ENCODE data around the gene NECTIN2.
"Not testable (repeated sequence)": the region's sequence is repeated elsewhere in the genome, so short reads cannot be mapped to it uniquely, and the experiment has no call there.

Gene NECTIN2

GRCh38 chr19:44812142-44812718 lies 33.9 kb upstream of the NECTIN2 start:
- Mint-ChIP-seq H3K9me3 (no peaks in the 10 kb centered on the region), H3K4me3 (no peak overlapping the region), H3K27ac (no peak overlapping the region), H3K36me3 (no peaks in the 10 kb centered on the region), H3K4me1 (peaks cover 4% of the 10 kb centered on the region)
- DNase-seq (ENCODE audit: low spot score in 2 of 2) (no peak), ATAC-seq (no peak)

GRCh38 chr19:44813070-44813840 lies 32.8 kb upstream of the NECTIN2 start:
- no peak overlapping the region for H3K27ac Mint-ChIP-seq
- no peak for ATAC-seq

GRCh38 chr19:44813841-44814470 lies 32.1 kb upstream of the NECTIN2 start:
- H3K4me1 Mint-ChIP-seq, result no peaks in the 10 kb centered on the region
- H3K27ac Mint-ChIP-seq, result no peak overlapping the region
- no peak overlapping the region for H3K4me3 Mint-ChIP-seq

More at GRCh38 chr19:44813070-44813840, 32.8 kb upstream of the NECTIN2 start:
- no peaks in the 10 kb centered on the region for H3K9me3 Mint-ChIP-seq
- no peak overlapping the region for H3K4me3 Mint-ChIP-seq
- H3K4me1 Mint-ChIP-seq, result peaks cover 4% of the 10 kb centered on the region
- DNase-seq (ENCODE audit: low spot score in 2 of 2), result no peak
- no peaks in the 10 kb centered on the region for H3K36me3 Mint-ChIP-seq

GRCh38 chr19:44814517-44814916 lies 31.6 kb upstream of the NECTIN2 start:
- Mint-ChIP-seq H3K9me3 (no peaks in the 10 kb centered on the region), H3K4me3 (no peak overlapping the region), H3K4me1 (no peaks in the 10 kb centered on the region), H3K36me3 (no peaks in the 10 kb centered on the region), H3K27ac (no peak overlapping the region)
- ATAC-seq (no peak), DNase-seq (ENCODE audit: low spot score in 2 of 2) (no peak)

More at GRCh38 chr19:44813841-44814470, 32.1 kb upstream of the NECTIN2 start:
- ATAC-seq (no peak), DNase-seq (ENCODE audit: low spot score in 2 of 2) (no peak)
- no peaks in the 10 kb centered on the region for H3K36me3 Mint-ChIP-seq
- no peaks in the 10 kb centered on the region for H3K9me3 Mint-ChIP-seq

- H3K4me3 Mint-ChIP-seq, result no peak overlapping the region
- DNase-seq (ENCODE audit: low spot score in 2 of 2), result no peak
- H3K9me3 Mint-ChIP-seq, result no peaks in the 10 kb centered on the region
- no peak for ATAC-seq
- no peaks in the 10 kb centered on the region for H3K36me3 Mint-ChIP-seq
- no peak overlapping the region for H3K27ac Mint-ChIP-seq
- no peaks in the 10 kb centered on the region for H3K4me1 Mint-ChIP-seq
Measured at GRCh38 chr19:44816301-44816700, 29.8 kb upstream of the NECTIN2 start.

- ATAC-seq (no peak), DNase-seq (ENCODE audit: low spot score in 2 of 2) (no peak)
- no peaks in the 10 kb centered on the region for H3K36me3 Mint-ChIP-seq
- H3K9me3 Mint-ChIP-seq, result no peaks in the 10 kb centered on the region
- H3K27ac Mint-ChIP-seq, result no peak overlapping the region
- no peaks in the 10 kb centered on the region for H3K4me1 Mint-ChIP-seq
- H3K4me3 Mint-ChIP-seq, result no peak overlapping the region
Measured at GRCh38 chr19:44817725-44818465, 28.2 kb upstream of the NECTIN2 start.

GRCh38 chr19:44818466-44819031 lies 27.5 kb upstream of the NECTIN2 start:
- DNase-seq (ENCODE audit: low spot score in 2 of 2) (no peak), ATAC-seq (no peak)
- Mint-ChIP-seq H3K36me3 (no peaks in the 10 kb centered on the region), H3K4me1 (no peaks in the 10 kb centered on the region), H3K9me3 (no peaks in the 10 kb centered on the region), H3K27ac (no peak overlapping the region), H3K4me3 (no peak overlapping the region)

GRCh38 chr19:44819246-44819832 lies 26.8 kb upstream of the NECTIN2 start:
- Mint-ChIP-seq H3K36me3 (no peaks in the 10 kb centered on the region), H3K27ac (no peak overlapping the region), H3K9me3 (no peaks in the 10 kb centered on the region), H3K4me1 (no peaks in the 10 kb centered on the region), H3K4me3 (no peak overlapping the region)
- DNase-seq (ENCODE audit: low spot score in 2 of 2) (no peak), ATAC-seq (no peak)

GRCh38 chr19:44820648-44821609 lies 25.2 kb upstream of the NECTIN2 start:
- ATAC-seq, result no peak
- no peak for DNase-seq (ENCODE audit: low spot score in 2 of 2)
- H3K27ac Mint-ChIP-seq, result no peak overlapping the region
- no peak overlapping the region for H3K4me3 Mint-ChIP-seq
- no peaks in the 10 kb centered on the region for H3K9me3 Mint-ChIP-seq
- no peaks in the 10 kb centered on the region for H3K36me3 Mint-ChIP-seq
- H3K4me1 Mint-ChIP-seq, result no peaks in the 10 kb centered on the region

- no peak overlapping the region for H3K27ac Mint-ChIP-seq
- no peaks in the 10 kb centered on the region for H3K9me3 Mint-ChIP-seq
- no peaks in the 10 kb centered on the region for H3K36me3 Mint-ChIP-seq
- DNase-seq (ENCODE audit: low spot score in 2 of 2), result no peak
- no peak overlapping the region for H3K4me3 Mint-ChIP-seq
- H3K4me1 Mint-ChIP-seq, result no peaks in the 10 kb centered on the region
- ATAC-seq, result no peak
Measured at GRCh38 chr19:44822177-44822576, 23.9 kb upstream of the NECTIN2 start.

- ATAC-seq, result no peak
- no peak overlapping the region for H3K27ac Mint-ChIP-seq
Measured at GRCh38 chr19:44822670-44823372, 23.3 kb upstream of the NECTIN2 start.

GRCh38 chr19:44823373-44823698 lies 22.8 kb upstream of the NECTIN2 start:
- no peaks in the 10 kb centered on the region for H3K36me3 Mint-ChIP-seq
- DNase-seq (ENCODE audit: low spot score in 2 of 2) (no peak), ATAC-seq (no peak)
- H3K4me1 Mint-ChIP-seq, result no peaks in the 10 kb centered on the region
- H3K4me3 Mint-ChIP-seq, result no peak overlapping the region
- no peaks in the 10 kb centered on the region for H3K9me3 Mint-ChIP-seq
- H3K27ac Mint-ChIP-seq, result no peak overlapping the region

More at GRCh38 chr19:44822670-44823372, 23.3 kb upstream of the NECTIN2 start:
- H3K9me3 Mint-ChIP-seq, result no peaks in the 10 kb centered on the region
- no peaks in the 10 kb centered on the region for H3K4me1 Mint-ChIP-seq
- no peak for DNase-seq (ENCODE audit: low spot score in 2 of 2)
- no peaks in the 10 kb centered on the region for H3K36me3 Mint-ChIP-seq
- H3K4me3 Mint-ChIP-seq, result no peak overlapping the region

GRCh38 chr19:44824761-44825160 lies 21.3 kb upstream of the NECTIN2 start:
- Mint-ChIP-seq H3K4me3 (no peak overlapping the region), H3K9me3 (no peaks in the 10 kb centered on the region), H3K4me1 (no peaks in the 10 kb centered on the region), H3K36me3 (no peaks in the 10 kb centered on the region), H3K27ac (peak overlapping the region; percentile 10)
- DNase-seq (ENCODE audit: low spot score in 2 of 2) (no peak), ATAC-seq (no peak)

- not testable (repeated sequence) for H3K4me1 Mint-ChIP-seq; H3K36me3 Mint-ChIP-seq; H3K27ac Mint-ChIP-seq; DNase-seq (ENCODE audit: low spot score in 2 of 2); H3K4me3 Mint-ChIP-seq; H3K9me3 Mint-ChIP-seq; ATAC-seq
Measured at GRCh38 chr19:44832875-44833274, 13.2 kb upstream of the NECTIN2 start.

All from stimulated activated effector memory CD8-positive, alpha-beta T cell treated with anti-CD3 and anti-CD28 coated beads, Interleukin-12 subunit alpha, Interleukin-12 subunit beta, amount 100 ng/mL, for 72 hours (primary cell).